HPDE6-E6E7 (cell line): ENCODE measurements around the gene AOAH.

ENCODE experiments used
- DNase-seq: peaks from one replicate; pipeline ENCODE4 v3.0.0; 2011; ENCODE audit warnings: missing footprints; ENCODE audit errors: extremely low spot score

The AOAH gene

DNA sequence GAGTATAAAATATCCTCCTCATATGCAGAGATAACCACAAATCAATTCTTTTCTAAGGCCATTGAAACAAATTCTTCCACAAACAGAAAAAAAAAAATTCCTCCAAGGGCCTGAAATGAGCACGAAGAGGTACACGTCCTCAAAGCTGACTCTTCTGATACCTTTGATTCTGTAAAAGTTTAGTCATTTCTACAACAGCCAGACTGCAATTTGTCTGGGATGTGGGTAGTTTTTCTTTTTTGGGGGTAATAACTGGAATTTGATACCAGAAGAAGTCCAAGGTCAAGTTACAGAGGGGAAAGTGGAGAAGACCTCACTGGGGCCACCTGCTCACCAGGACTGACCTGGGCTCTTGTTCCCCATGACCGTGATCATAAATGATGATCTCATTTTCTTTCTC is 121.8 kb downstream of the AOAH start:
- DNase-seq = no peak

DNA sequence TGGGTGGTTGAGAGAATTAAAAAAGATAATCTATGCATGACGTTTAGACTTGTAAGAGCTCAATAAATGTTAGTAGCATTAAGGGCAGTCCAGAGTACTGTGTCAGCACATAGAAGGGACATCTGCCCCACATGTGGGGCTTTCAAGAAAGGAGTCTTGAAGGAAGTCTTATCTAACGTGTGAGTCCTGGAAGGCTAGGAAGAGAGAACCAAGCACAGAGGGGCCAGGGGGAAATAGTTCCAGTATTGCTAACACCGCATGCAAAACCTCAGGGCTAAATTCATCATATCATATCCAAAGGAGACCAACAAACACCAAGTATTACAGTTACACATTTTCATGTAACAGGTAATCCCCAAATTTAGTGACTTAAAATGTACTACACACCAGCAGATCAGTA is 122.7 kb downstream of the AOAH start:
- no peak for DNase-seq

DNA sequence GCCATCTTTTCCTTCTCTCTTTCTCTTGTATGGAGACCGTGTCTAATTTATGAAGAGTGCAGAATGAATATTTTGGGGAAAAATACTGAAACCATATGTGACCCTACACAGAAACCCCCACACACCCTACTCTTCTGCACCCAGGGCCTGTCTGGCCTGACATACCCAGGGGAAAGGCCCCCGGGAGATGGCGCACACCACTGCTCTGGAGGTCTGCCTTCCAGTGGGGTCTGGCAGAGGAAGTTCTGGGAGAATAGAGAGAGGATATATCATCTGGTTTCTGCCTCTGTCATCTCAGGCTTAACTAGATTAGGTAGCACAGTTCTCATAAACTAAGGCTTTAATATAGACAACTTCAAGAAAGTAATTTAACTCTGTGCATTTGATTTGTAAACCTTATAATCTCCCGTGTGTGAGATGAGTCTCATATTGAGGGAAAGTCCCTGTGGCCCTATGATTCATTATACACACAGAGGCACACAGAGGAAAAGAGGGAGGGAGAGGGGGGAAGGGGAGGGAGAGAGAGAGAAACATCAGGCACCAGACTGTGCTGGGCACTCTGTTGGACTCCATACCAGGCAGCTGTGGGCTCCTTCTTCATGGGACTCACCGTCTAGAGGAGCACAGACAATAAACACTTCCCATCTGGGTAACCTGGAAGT is 123.3 kb downstream of the AOAH start:
- peak; percentile 68 for DNase-seq

DNA sequence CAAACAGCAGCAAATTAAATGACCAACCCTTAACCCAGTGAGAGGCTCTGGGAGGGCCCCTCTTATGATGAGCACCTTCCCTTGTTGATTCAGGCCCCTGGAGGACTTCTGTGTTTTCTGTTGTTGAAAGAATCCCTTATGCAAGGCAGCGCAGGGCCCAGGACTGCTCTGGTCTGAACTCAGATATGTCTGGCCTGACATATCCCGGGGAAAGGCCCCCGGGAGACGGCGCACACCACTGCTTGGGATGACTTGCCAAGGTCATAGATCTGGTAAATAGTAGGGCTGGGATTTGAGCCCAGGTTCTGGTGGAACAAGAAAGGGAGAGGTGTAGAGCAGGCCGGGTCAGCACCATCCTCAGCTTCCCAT is 124.0 kb downstream of the AOAH start:
- DNase-seq = no peak

DNA sequence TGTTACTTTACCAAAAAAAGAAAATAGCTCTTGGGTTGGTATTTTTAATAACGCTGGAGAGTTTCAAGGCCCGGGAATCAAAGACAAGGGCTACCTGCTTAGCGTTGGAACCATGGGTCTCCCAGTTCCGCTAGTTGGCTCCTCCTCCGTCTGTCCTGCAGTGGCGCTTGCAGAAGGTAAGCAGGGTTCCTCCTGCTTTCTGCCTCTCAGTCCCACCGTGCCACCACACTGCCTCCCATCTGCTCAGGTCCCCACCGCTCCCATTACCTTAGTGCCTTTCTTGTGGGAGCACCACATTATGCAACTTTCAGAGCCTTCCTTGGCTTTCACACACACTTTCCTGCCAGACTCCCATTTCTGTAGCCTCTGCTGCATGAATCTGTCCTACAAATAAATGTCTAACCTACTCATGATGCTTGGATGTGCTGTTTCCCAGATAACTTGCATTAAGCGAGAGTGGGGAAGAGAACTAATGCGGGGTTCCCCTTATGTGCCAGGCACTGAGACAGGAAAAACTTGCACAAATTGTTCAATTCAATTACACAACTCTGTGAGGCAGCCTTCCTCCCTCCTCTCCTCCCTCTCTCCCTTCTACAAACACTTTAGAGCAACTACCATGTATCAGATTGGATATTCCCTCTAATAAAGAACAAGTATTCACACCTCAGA is 124.5 kb downstream of the AOAH start:
- DNase-seq = no peak

DNA sequence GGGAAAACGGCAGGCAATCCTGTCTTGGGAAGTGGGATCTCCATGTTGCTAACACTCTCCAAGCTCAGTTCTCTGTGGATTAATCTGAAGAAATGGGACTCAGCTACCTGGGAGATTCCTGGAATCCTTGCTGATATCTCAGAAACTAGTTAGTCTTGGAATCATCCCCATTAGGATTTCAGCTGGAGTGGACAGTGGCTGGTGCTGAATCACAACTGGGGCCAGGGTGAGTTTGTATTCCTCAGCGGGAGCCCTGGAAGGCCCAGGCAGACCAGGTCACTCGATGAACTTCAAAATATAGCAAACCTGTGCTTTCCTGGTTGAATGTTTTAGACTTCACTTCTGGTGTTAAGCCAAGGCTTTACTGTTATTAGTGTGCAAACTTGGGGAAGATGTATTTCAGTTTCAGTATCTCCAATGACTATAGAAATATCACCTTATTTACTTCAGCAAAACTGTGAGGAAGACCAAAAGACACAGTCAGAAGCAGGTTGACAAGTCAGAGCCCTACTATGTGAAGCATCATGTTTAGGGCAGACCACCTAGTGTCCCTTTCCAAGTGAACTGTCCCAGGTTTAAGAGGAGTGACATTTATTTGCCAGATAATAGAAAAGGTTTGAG is 126.1 kb downstream of the AOAH start:
- DNase-seq = no peak

DNA sequence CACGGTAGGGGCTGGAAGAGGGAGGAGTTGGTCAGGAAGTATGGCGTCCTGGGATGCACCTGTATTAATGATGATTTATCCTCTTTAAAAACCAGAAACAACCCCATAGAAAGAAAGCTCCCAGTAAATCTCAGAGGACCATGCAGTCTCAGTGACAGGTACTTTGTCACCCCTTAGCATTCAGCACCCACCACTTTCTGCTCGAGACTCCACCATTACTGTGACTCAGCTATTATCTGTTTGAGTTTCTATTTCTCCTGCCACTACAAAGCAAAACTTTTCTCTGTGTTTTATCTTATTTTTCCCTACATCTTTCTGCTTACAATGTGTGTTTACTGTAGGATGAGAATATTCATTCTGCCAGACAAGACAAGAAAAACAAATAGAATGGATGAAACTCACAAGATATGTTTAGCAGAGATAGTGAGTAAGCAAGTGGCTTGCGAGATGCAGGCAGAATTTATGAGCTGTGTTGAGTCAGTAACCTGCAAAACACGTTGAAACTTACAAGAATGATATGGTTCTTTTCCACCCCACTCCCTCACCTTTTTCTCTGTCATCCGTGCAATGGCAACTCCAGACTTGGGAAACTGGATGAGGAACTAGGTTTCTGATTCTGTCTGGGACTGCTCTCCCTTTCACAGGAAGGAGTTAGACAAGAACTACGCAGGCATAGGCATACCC is 127.1 kb downstream of the AOAH start:
- DNase-seq = no peak

DNA sequence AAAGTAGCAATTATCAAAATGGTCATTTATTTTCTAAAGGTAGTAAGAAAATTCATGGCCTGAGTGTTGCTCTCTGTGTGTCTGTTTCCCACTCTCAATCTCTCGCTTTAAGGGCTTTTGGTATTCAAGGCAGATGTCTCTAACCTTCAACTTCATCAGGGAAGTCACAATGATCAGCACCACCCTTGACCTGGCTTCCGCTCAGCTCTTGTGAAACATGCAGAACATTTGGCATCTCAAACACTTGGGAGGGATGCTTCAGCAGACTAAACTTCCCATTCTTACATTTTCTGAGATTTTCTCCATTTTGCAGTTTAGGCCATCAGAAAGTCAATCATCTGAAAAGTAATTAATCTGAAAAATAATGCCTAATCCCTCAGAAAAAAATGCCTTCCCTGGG is 129.8 kb downstream of the AOAH start:
- DNase-seq = no peak

DNA sequence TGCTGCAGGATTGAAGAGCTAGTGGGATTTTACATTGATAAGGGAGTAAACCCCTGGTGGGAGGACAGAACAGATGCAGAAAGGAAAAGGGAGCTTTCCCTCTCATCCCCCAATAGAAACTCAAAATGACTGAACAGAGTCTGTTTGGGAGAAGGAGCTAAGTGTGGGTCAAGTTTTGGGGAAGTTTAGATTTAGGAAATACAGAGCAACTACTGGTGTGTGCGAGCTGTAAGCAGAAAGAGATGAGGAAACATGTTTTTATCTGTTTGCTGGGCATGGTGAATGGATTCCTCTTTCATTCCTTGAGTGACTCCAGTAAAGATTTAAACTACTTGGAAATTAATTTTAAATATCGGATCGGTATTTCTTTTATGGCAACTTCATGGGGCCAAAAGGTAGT is 132.7 kb downstream of the AOAH start:
- no peak for DNase-seq

DNA sequence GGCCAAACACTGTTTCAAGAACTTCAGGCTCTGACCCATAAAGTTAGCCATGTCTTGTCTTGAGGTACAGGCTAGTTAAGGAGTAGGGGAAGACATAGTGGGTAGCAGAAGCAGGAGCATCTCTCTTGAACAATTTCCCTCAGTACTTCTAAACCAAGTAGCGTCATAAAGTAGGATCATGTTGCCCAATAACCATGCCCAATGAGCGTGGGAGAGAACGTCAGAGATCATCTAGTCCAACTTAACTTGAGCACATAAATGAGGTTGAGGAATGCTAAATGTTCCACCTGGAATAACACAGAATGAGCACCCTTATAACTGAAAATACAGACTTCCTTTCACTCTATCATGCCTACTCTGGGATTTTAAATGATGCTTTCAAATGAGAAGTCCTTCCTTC is 134.9 kb downstream of the AOAH start:
- DNase-seq = no peak

DNA sequence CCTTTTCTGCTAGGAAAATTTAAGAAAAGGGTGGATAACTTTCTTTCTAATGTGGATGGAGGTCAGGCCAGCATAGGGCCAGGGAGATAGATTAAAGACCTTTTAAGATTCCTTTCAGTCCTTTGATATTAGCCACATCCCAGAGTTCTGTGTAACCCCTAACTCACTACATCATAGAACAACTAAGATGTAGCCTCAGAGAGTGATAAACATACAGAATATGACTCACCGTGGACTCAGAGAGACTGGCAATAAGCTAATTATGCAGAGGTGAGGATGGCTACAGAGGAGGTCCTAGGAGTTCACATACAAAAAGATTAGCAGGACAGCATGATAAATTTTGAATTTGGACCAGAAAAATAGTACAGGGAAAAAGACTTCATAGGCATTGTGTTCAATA is 141.0 kb downstream of the AOAH start:
- DNase-seq = no peak

DNA sequence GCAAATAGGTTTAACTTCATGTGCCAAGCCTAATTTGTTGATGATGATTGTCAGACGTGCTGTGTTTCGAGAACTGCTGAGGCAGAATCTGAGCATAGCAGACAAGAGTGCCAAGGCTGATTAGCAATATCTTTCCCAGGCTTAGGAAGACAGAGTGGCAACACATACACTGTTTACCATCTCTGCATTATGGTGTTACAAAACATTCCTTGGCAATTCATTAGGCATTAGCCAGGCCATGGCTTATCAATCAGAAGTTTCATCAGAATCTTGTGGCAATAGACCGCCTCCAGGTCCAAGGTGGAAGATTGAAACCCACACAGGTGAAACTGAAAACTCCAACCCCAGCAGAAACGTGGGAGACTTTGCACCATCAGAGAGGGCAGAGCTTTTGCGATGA is 148.5 kb downstream of the AOAH start:
- no peak for DNase-seq

DNA sequence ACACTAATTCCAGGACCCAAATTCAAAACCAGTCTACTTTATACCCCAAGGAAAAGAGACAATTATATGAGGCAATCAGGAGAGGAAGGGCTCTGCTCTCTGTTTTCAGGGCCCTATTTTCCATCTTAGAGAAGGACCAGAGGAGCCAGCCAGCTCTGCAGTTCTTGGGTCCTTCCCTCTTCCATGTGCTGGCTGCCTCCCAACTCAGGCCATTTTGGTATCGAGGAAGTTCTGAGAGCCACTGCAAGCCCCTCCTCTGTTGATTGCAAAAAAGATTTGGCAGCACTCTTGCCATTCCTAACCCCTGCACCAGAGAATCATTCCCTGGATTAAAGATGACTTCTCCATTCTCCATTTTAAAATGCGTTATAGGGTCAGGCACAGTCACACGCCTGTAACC is 151.2 kb downstream of the AOAH start:
- DNase-seq = no peak

DNA sequence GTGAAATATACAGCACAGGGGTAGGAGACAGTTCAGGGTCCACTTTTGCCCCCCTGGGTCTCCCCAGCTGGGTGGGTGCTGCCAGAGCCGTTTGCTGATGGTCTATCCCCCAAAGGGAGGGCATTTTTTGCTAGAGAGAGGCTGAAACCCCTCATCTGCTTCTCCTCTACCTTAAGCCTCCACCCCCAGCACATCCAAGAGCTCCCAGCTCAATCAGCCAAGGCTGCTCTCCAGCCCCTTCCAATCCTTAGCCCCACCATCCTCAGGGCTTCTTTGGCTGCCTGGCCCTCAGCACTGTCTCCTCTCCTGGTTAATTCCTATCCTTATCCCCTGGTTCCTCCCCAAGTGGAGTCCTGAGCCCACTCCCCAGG is 153.1 kb downstream of the AOAH start:
- DNase-seq = no peak

DNA sequence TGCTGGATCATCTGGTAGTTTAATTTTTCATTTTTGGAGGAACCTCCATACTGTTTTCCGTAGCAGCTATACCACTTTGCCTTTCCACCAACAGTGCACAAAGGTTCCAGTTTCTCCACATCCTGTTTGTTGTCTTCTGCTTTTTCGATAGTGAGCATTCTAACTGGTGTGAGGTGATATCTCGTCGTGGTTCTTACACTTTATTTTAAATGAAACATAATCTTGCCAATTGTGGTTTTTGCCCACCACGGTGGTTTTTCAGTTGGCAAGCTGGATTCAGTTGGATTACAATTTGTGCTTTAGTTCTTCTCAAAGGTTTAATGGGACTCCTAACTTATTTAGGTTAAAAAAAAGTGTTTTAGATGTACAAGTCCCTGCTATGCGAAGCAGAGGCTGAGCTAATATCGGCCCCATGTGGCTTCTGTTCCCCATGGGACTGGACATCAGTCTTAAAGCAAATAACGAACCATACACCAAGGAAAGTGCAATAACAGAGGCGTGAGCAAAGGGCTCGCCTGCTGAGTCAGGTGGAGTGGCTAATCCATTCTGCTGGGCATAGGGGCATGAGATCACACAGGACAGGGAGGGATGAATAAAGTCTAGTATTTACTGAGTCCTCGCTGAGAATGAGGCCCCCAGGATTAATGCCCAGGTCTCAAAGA is 153.6 kb downstream of the AOAH start:
- no peak for DNase-seq

DNA sequence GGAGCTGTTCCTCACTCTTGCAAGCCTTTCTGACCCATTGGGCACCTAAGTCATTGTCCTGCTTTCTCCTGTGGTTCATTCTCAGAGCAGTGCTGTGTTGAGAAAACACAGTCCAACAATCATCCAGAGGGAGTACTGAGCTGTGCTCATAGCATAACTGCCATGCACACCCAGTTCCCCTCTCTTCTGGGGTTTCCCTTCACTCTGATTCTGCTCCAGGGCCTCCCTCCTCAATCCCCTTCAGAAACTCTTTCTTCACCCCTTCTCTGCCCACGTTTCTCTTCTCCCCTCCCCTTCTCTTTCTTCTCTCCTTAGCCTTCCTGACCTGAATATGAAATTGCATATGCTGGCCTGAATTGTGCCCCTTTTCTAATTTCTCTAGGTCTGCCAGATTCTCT is 155.8 kb downstream of the AOAH start:
- DNase-seq = no peak

DNA sequence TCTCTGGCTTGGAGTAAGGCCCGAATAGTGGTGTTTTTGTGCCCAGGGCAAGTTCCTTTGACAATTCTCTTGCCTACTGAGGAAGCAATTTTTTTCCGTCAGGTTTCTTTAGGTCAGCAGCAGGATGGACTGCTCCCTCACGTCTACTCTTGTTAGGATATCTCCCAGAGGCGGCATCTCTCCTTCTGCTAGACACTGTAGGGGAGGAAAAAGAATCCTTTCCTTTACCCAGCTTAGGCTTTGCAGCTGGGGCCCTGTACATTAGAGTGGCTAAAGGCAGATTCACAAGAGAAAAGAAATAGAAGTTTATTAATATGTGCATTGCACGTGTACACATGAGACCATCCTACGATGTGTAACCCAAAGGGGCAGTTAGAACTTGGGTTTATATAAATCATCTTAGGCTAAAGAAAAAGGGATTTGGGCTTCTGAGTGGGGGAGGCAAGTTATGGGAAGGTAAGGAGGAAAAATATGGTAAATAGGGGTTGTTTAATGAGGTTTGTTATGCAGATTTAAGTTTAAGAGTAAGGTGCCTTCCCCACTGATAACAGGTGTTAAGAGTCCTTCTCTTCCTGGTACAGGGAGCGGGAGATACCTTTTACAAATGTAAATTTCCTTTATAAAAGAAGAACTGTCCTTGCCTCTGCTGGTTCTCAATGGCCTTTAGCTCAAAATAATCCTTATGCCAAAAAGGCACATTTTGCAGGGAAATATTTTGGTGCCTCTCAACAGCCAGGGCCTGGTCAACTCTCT is 156.4 kb downstream of the AOAH start:
- no peak for DNase-seq

DNA sequence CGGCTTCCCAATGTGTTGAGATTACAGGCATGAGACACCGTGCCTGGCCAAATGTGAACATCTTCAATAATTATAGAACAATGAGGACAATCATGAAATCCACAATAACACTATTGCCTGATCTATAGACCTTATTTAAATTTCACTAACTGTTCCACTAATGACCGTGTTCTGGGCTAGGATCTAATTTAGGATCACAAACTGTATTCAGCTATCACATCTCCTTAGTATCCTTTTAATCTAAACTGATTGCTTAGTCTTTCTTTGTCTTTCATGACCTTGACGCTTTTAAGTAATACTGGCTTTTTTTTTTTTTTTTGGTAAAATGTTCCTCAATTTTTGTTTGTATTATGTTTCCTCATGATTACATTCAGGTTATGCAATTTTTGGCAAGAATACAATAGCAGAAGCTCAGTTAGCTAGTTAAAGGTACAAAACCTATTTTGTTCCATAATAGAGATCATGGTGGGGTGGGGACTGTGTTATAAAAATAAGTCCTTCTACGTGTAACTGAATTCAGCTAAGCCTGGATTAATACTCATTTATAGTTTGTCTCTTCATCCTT is 158.4 kb downstream of the AOAH start:
- no peak for DNase-seq

DNA sequence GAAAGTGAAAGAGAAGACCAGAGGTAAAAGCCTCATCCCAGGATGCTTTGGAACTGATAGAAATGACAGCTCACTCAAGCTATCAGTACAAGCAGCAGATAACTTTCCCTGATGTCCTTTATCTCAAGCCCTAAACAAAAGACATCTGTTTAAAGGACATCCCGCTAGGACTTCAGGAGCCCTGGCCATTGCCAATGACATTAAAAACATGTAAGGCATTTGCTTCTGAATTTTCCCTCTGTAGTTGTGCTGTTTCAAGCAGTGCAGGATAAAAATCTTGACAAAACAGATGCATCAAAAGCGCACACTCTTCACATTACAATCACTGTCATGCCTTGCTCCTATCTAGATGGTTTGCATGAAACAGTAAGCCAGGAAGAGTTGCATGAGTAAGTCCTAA is 159.8 kb downstream of the AOAH start:
- no peak for DNase-seq

DNA sequence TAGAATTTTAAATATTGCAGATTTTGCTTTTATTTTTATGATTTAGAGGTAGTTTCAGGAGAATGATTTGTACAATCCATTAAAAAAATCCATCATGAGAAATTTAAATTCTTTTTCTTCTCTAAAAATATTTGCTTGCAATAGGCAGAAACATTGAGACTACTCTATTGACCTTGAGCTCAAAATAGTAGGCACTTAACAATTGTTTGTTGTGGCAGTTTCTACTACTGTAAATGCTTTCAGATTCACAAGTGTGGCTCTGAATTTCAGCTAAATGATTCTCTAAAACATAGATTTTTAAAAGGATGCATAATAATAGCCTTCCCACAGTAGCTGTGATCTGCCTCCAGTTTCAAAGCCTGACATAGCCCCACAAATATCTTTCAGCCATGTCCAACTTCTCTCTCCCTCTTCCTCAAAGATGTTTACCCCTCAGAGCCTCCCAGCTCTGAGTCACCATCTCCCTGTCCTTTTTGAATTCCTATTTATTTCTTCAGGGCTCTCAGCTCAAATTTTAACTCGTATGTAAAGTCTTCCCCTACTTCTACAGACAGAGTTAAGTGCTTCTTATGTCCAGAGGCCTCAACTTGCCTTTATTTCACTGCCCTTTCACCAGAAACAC is 160.5 kb downstream of the AOAH start:
- DNase-seq = no peak

DNA sequence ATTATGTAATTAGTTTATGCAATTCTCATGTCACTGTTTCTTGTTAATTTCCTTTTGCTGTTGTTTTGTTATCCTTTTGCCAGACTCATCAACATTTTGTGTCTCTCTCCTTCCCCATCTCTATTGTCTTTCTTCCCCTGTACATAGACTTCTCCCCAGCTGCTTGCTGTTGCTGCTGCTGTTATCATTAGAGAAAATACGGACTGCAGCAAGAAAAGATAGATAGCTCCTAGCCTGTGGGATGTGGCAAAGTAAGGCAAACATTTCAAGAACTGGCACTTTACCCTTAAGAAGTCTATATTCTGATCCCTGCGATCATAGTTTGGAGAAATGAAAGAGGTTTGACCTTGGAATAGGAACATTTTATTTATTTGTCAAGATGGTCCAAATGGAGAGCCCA is 162.2 kb downstream of the AOAH start:
- DNase-seq = no peak
